ENCODE data around the gene CLECL1.

The CLECL1 gene

GRCh38 chr12:9758119-9758518 lies 25.2 kb upstream of the CLECL1 start:
- Histone ChIP-seq H3K9ac (ENCODE audit: low read length) (no peak overlapping the region), H3K4me3 (ENCODE audit: low read depth, low read length) (no peak overlapping the region), H3K36me3 (ENCODE audit: control insufficient read depth, insufficient read depth, low read length) (no peaks in the 10 kb centered on the region), H3K27me3 (ENCODE audit: control insufficient read depth, insufficient read depth, low read length) (no peaks in the 10 kb centered on the region), H3K4me1 (ENCODE audit: control insufficient read depth, insufficient read depth, low read length) (no peaks in the 10 kb centered on the region), H3K27ac (ENCODE audit: low read depth, low read length) (no peak overlapping the region), H3K9me3 (ENCODE audit: control insufficient read depth, insufficient read depth, low read depth, low read length) (no peaks in the 10 kb centered on the region)

GRCh38 chr12:9757433-9758025 lies 24.6 kb upstream of the CLECL1 start:
- no peaks in the 10 kb centered on the region for H3K36me3 ChIP-seq (ENCODE audit: control insufficient read depth, insufficient read depth, low read length)
- H3K27me3 ChIP-seq (ENCODE audit: control insufficient read depth, insufficient read depth, low read length), result no peaks in the 10 kb centered on the region
- no peaks in the 10 kb centered on the region for H3K9me3 ChIP-seq (ENCODE audit: control insufficient read depth, insufficient read depth, low read depth, low read length)
- H3K27ac ChIP-seq (ENCODE audit: low read depth, low read length), result no peak overlapping the region
- no peak overlapping the region for H3K9ac ChIP-seq (ENCODE audit: low read length)
- H3K4me3 ChIP-seq (ENCODE audit: low read depth, low read length), result no peak overlapping the region
- H3K4me1 ChIP-seq (ENCODE audit: control insufficient read depth, insufficient read depth, low read length), result no peaks in the 10 kb centered on the region

- H3K27me3 ChIP-seq (ENCODE audit: control insufficient read depth, insufficient read depth, low read length), result no peaks in the 10 kb centered on the region
- no peaks in the 10 kb centered on the region for H3K9me3 ChIP-seq (ENCODE audit: control insufficient read depth, insufficient read depth, low read depth, low read length)
- H3K4me1 ChIP-seq (ENCODE audit: control insufficient read depth, insufficient read depth, low read length), result peaks cover under 1% of the 10 kb centered on the region; the same call in 1 of the 2 replicates
- H3K4me3 ChIP-seq (ENCODE audit: low read depth, low read length), result no peak overlapping the region
- no peak overlapping the region for H3K9ac ChIP-seq (ENCODE audit: low read length)
- H3K27ac ChIP-seq (ENCODE audit: low read depth, low read length), result no peak overlapping the region
- H3K36me3 ChIP-seq (ENCODE audit: control insufficient read depth, insufficient read depth, low read length), result no peaks in the 10 kb centered on the region
Observed at GRCh38 chr12:9756706-9757105, 23.8 kb upstream of the CLECL1 start.

- no peak overlapping the region for H3K9ac ChIP-seq (ENCODE audit: low read length)
- H3K9me3 ChIP-seq (ENCODE audit: control insufficient read depth, insufficient read depth, low read depth, low read length), result no peaks in the 10 kb centered on the region
- H3K4me1 ChIP-seq (ENCODE audit: control insufficient read depth, insufficient read depth, low read length), result peaks cover 4% of the 10 kb centered on the region; the same call in 1 of the 2 replicates
- no peaks in the 10 kb centered on the region for H3K36me3 ChIP-seq (ENCODE audit: control insufficient read depth, insufficient read depth, low read length)
- H3K4me3 ChIP-seq (ENCODE audit: low read depth, low read length), result no peak overlapping the region
- H3K27ac ChIP-seq (ENCODE audit: low read depth, low read length), result no peak overlapping the region
- H3K27me3 ChIP-seq (ENCODE audit: control insufficient read depth, insufficient read depth, low read length), result no peaks in the 10 kb centered on the region
Observed at GRCh38 chr12:9756170-9756569, 23.3 kb upstream of the CLECL1 start.

- no peak overlapping the region for H3K9ac ChIP-seq (ENCODE audit: low read length)
- H3K4me1 ChIP-seq (ENCODE audit: control insufficient read depth, insufficient read depth, low read length), result peaks cover 4% of the 10 kb centered on the region; the same call in 1 of the 2 replicates
- H3K27ac ChIP-seq (ENCODE audit: low read depth, low read length), result no peak overlapping the region
- H3K36me3 ChIP-seq (ENCODE audit: control insufficient read depth, insufficient read depth, low read length), result no peaks in the 10 kb centered on the region
- no peaks in the 10 kb centered on the region for H3K27me3 ChIP-seq (ENCODE audit: control insufficient read depth, insufficient read depth, low read length)
- no peak overlapping the region for H3K4me3 ChIP-seq (ENCODE audit: low read depth, low read length)
- H3K9me3 ChIP-seq (ENCODE audit: control insufficient read depth, insufficient read depth, low read depth, low read length), result no peaks in the 10 kb centered on the region
Observed at GRCh38 chr12:9755567-9755966, 22.7 kb upstream of the CLECL1 start.

GRCh38 chr12:9755035-9755434 lies 22.1 kb upstream of the CLECL1 start:
- Histone ChIP-seq H3K9ac (ENCODE audit: low read length) (no peak overlapping the region), H3K27ac (ENCODE audit: low read depth, low read length) (no peak overlapping the region), H3K9me3 (ENCODE audit: control insufficient read depth, insufficient read depth, low read depth, low read length) (no peaks in the 10 kb centered on the region), H3K4me3 (ENCODE audit: low read depth, low read length) (no peak overlapping the region), H3K4me1 (ENCODE audit: control insufficient read depth, insufficient read depth, low read length) (peaks cover 4% of the 10 kb centered on the region; the same call in 1 of the 2 replicates), H3K27me3 (ENCODE audit: control insufficient read depth, insufficient read depth, low read length) (no peaks in the 10 kb centered on the region), H3K36me3 (ENCODE audit: control insufficient read depth, insufficient read depth, low read length) (no peaks in the 10 kb centered on the region)

GRCh38 chr12:9754099-9754927 lies 21.4 kb upstream of the CLECL1 start:
- no peak overlapping the region for H3K27ac ChIP-seq (ENCODE audit: low read depth, low read length)
- no peak overlapping the region for H3K4me3 ChIP-seq (ENCODE audit: low read depth, low read length)
- no peaks in the 10 kb centered on the region for H3K9me3 ChIP-seq (ENCODE audit: control insufficient read depth, insufficient read depth, low read depth, low read length)
- peaks cover 4% of the 10 kb centered on the region; the same call in 1 of the 2 replicates for H3K4me1 ChIP-seq (ENCODE audit: control insufficient read depth, insufficient read depth, low read length)
- H3K36me3 ChIP-seq (ENCODE audit: control insufficient read depth, insufficient read depth, low read length), result no peaks in the 10 kb centered on the region
- no peak overlapping the region for H3K9ac ChIP-seq (ENCODE audit: low read length)
- no peaks in the 10 kb centered on the region for H3K27me3 ChIP-seq (ENCODE audit: control insufficient read depth, insufficient read depth, low read length)

- H3K9me3 ChIP-seq (ENCODE audit: control insufficient read depth, insufficient read depth, low read depth, low read length), result no peaks in the 10 kb centered on the region
- H3K4me3 ChIP-seq (ENCODE audit: low read depth, low read length), result no peak overlapping the region
- H3K36me3 ChIP-seq (ENCODE audit: control insufficient read depth, insufficient read depth, low read length), result no peaks in the 10 kb centered on the region
- no peak overlapping the region for H3K9ac ChIP-seq (ENCODE audit: low read length)
- no peaks in the 10 kb centered on the region for H3K27me3 ChIP-seq (ENCODE audit: control insufficient read depth, insufficient read depth, low read length)
- peaks cover 4% of the 10 kb centered on the region; the same call in 1 of the 2 replicates for H3K4me1 ChIP-seq (ENCODE audit: control insufficient read depth, insufficient read depth, low read length)
- H3K27ac ChIP-seq (ENCODE audit: low read depth, low read length), result no peak overlapping the region
Observed at GRCh38 chr12:9753498-9753897, 20.6 kb upstream of the CLECL1 start.

GRCh38 chr12:9753073-9753472 lies 20.2 kb upstream of the CLECL1 start:
- Histone ChIP-seq H3K27ac (ENCODE audit: low read depth, low read length) (no peak overlapping the region), H3K9ac (ENCODE audit: low read length) (no peak overlapping the region), H3K36me3 (ENCODE audit: control insufficient read depth, insufficient read depth, low read length) (no peaks in the 10 kb centered on the region), H3K27me3 (ENCODE audit: control insufficient read depth, insufficient read depth, low read length) (no peaks in the 10 kb centered on the region), H3K9me3 (ENCODE audit: control insufficient read depth, insufficient read depth, low read depth, low read length) (no peaks in the 10 kb centered on the region), H3K4me1 (ENCODE audit: control insufficient read depth, insufficient read depth, low read length) (peaks cover 4% of the 10 kb centered on the region; the same call in 1 of the 2 replicates), H3K4me3 (ENCODE audit: low read depth, low read length) (no peak overlapping the region)

GRCh38 chr12:9752145-9752933 lies 19.4 kb upstream of the CLECL1 start:
- Histone ChIP-seq H3K9ac (ENCODE audit: low read length) (no peak overlapping the region), H3K9me3 (ENCODE audit: control insufficient read depth, insufficient read depth, low read depth, low read length) (no peaks in the 10 kb centered on the region), H3K27ac (ENCODE audit: low read depth, low read length) (no peak overlapping the region), H3K4me3 (ENCODE audit: low read depth, low read length) (no peak overlapping the region), H3K27me3 (ENCODE audit: control insufficient read depth, insufficient read depth, low read length) (no peaks in the 10 kb centered on the region), H3K36me3 (ENCODE audit: control insufficient read depth, insufficient read depth, low read length) (no peaks in the 10 kb centered on the region), H3K4me1 (ENCODE audit: control insufficient read depth, insufficient read depth, low read length) (peaks cover 4% of the 10 kb centered on the region; the same call in 1 of the 2 replicates)
